GM19238 (cell line): ENCODE data around the gene ENPEP.

ENCODE experiments used
- DNase-seq: peaks from one replicate; pipeline ENCODE4 v3.0.0; 2011; ENCODE audit warnings: low spot score; ENCODE audit not compliant: insufficient read length

Gene ENPEP

DNA sequence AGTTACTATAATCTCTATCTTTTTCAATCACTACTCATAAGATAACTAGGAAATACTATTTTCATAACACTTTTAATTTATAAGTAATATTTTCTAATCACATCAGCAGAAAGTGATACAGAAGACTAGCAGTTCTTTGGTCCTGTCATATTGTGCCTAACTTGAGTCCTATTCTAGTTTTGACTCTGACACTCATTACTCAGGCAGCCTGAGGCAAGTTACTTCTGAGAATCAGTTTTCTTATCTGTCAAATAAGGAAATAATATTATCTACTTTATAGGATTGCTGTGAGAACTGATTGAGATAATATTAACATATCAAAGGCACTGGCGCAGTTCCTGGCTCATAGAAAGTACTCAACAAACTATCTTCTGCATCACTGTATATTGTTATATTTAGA is 129.1 kb downstream of the ENPEP start:
- no peak for DNase-seq

DNA sequence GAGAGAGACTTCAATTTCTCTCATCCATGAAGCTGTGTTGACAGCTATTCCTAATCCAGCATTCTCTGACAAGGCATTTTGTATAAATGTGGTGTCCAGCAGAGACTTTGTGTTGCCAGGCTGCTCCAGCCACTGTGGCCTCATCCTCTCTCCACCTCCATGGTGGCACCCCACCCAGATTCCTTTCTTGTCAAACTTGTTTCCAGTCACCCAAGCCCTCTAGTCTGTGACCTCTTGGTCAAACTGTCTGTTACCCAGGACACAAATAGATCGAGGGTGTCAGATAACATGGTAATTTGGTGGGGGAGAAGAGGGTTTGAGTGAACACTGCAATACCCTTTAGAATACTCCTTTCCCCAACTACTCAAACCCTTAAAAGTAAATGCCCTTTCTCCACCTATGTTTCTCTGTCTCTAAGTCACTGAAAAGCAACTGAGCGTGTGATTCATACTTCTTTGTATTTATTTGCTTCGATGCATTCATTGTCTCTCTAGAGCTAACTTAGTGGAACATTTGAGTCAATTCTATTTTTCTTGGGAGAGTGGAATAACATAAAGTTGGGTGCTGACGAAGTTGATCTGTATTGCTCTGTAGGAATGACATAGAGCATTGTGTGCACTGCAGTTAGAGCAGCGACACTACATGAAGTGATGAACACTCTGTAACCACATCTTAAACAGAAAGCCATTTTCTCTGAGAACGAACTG is 133.2 kb downstream of the ENPEP start:
- DNase-seq = no peak

DNA sequence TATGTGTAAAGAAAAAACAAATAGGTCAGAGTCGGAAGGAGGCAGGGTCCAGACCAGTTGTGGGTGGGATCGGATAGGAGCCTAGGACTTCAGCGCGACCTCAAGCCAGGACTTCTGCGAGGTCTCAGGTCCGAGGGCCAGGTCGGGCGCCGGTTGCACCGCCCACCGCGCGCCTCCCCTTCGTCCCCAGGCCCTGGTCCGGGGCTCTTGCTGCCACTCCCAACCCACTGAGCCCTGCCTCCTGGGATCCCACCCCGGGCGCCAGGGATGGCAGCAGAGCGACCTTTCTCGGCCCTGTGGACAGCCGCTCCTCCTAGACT is 134.6 kb downstream of the ENPEP start:
- no peak for DNase-seq

DNA sequence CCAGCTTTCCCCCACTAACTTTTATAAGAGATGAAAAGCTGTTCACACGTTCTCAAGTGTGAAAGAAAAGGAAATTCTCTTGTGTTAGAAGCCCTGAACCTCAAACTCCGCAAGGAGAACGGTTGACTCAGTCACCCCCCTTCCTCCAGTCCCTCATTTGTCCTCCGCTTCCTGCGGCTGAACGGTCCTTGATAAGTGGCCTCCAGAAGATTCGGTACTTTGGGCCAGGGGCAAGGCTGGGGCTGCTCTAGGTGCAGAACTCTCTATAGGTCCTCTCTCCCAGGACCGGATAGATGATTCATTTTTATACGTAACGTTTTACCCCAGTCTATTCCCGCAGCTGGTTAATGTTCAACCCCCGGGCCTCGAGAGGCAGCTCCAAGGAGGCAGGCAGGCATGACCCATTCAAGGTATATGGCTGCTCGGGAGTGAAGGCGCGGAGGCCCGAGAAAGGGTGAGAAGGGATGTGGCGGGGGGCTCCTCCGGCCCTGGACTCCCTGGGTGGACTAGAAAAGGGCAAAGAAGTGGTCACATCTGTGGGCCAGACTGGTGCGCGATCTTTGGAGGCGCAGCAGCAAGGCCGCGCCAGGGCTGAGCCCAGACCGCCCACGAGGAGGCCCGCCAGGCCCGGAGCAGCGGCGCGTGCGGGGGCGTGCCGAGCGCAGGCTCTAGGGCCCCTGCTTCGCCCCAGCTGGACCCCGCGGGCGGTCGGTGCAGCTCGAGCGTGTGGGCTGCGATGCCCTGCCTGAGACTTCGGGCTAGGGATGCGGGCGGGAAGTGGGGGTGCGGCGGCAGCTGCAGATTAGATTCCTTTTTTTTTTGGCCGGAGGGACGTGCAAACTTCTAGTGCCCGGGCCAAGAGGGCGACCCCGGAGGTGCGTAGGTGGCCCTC is 135.2 kb downstream of the ENPEP start:
- DNase-seq = peak; percentile 50

DNA sequence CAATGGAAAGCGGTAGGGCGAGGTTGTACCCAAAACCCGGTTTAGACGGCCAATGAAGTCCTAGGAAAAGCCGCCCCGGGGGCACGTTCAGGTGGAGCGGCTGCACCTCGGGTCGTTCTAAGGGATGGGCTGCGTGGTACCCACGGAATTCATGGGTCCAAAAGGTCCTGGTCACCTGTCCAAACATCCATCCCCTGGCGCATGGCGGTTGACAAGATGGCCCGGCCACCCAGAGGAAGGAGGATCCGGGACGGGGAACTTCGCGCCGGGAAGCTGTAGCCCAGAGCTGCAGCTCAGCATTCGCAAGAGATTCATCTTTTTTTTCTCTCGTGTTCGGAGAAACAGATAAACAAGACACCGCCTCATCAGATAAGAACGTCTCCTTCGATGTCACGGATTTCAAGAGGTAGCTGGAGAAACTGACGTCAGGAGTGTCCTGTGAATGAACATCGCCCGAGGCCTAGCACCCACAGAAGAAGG is 136.1 kb downstream of the ENPEP start:
- DNase-seq = no peak

DNA sequence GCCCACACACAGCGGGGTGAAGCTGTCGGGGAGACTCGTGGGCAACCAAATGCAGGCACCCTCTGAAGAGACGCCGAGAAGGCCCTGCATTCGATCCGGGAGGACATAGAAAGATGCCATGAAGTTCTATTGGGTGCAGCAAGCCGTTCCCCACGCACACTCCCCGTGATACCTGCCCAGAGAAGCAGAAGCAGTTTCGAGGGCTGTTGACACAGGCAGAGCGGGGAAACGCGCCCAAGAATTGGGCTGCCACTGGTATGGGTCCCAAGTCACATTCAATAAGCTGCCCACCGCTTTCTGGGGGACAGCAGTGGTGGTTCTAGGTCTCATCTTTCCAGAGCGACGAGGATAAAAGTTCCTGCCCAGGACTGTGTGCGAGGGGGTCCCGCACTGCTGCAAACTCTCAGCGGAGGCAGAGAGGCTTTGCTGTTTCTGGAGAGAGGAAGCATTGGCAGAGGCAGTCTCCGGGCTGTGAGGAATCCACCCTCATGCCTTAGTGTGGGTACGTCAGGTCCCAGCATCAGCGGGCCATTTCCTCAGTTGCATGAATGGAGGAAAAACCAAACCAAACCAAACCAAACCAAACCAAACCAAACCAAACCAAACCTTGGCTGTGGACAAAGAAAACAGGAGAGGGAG is 136.8 kb downstream of the ENPEP start:
- DNase-seq = no peak

DNA sequence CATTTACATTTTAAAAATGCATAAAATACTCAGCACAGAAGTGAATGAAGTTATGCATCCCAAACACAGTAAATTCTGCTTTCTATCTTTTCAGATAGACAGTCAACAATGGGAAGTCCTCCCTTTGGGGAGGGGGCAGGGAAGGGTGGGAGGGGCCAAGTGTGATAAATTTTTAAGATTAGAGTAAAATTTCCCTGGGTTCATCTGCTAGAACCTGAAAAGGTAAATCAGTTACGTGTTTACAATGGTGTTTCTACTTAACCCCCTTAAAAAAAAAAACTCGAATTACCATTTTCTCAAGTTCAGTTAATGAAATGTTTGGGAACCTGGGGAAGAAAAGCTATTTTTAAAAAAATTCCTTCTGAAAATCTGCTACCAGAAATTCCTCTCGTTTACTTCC is 137.8 kb downstream of the ENPEP start:
- no peak for DNase-seq

DNA sequence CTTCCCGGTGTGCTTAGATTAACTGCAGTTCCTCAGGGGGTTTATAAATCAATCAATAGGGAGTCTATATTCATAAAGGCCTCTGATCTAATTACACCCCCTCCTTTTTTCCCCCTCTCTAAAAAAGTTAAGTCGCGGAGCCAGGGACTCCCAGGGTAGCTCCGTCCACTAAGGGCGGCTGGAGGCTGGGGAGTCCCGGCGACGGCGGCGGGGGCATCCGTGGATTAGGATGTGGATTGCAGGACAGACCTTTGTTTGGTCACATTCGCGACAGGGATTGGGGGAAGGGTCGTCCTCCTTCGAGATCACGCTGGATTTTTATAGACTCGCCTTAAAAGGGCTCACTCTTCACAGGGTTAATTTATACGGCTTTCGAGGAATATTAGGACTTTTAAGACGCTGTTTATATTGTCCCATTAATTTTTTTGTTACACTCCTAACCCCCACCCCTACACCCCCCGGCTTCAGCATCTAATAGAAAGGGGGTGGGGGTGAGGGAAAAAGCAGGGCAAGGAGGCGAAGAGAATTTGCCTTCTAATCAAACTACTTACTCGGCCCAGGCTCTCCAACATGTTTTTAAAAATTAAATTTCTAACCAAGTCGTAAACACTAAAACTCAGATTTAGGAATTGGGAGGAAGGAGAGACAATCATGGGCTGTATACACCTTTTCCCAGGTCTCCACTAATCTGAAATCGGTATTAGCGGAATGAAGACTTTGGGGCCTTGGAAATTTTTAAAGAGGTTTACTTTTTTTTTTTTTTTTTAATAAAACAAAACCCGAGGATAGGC is 138.4 kb downstream of the ENPEP start:
- DNase-seq = no peak
